GM18868 (cell line): ENCODE results near the gene WDR5B.

Experiments
- ATAC-seq: cut with Tn5 transposase; IDR thresholded peaks from one replicate; pipeline ENCODE4 v1.9.1; 2021; ENCODE audit warnings: mild to moderate bottlenecking, moderate library complexity; ENCODE audit not compliant: unreplicated experiment

WDR5B gene

GRCh38 chr3:122374034-122374433 lies 41.8 kb downstream of the WDR5B start:
- ATAC-seq: no peak

- no peak for ATAC-seq
Observed at GRCh38 chr3:122366379-122366749, 49.5 kb downstream of the WDR5B start.

DNA sequence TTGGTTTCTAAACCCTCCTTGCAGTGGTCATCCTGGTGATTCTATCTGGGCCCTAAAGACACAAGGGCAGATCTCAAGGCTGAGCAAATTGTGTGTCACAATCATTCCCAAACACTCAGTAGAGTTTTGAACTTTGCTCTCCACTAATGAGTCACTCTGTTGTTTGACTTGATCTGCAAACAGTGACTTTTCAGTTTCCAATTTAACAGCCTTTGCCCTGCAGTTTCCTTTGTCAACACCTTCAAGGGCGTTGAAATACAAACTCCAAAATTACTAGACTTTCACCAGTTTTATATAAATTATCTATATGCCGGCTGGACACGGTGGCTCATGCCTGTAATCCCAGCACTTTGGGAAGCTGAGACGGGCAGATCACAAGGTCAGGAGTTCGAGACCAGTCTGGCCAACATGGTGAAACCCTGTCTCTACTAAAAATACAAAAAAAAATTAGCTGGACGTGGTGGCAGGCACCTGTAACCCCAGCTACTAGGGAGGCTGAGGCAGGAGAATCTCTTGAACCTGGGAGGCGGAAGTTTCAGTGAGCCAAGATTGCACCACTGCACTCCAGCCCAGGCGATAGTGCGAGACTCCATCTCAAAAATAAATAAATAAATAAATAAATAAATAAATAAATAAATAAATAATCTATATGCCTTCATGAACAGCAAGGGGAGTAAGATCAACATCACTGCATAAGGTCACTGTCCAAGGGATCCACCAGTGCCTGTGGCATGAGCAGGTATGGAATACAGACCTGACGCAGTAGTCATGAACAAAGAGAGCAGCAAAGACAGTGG lies 50.1 kb downstream of the WDR5B start:
- ATAC-seq: peak; percentile 70

GRCh38 chr3:122365073-122365472 lies 50.8 kb downstream of the WDR5B start:
- peak; percentile 68 for ATAC-seq

DNA sequence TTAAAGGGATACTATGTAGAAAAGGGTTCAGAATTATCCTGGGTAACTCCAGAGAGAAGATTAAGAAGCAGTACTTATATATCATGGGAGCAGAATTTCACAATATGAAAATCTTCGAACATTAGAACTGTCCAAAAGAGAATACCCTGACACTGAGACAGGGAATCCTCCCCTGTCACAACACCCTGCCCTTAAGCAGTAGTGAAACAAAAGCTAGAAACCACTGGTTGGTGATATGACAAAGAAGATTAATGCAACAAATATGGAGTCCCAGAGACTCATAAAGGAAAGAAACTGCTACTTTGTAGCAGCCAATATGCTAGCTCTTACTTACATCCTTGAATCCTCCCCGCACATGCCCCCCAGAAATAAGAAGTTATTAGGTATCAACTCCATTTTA lies 51.4 kb downstream of the WDR5B start:
- ATAC-seq: no peak
